SKM-1 (cell line): ENCODE results near the gene KLK11.

Source experiments
- DNase-seq: peaks from one replicate; lab custom pipeline; 2025; ENCODE audit not compliant: unreplicated experiment; lab: John Stamatoyannopoulos, UW

The KLK11 gene

DNA sequence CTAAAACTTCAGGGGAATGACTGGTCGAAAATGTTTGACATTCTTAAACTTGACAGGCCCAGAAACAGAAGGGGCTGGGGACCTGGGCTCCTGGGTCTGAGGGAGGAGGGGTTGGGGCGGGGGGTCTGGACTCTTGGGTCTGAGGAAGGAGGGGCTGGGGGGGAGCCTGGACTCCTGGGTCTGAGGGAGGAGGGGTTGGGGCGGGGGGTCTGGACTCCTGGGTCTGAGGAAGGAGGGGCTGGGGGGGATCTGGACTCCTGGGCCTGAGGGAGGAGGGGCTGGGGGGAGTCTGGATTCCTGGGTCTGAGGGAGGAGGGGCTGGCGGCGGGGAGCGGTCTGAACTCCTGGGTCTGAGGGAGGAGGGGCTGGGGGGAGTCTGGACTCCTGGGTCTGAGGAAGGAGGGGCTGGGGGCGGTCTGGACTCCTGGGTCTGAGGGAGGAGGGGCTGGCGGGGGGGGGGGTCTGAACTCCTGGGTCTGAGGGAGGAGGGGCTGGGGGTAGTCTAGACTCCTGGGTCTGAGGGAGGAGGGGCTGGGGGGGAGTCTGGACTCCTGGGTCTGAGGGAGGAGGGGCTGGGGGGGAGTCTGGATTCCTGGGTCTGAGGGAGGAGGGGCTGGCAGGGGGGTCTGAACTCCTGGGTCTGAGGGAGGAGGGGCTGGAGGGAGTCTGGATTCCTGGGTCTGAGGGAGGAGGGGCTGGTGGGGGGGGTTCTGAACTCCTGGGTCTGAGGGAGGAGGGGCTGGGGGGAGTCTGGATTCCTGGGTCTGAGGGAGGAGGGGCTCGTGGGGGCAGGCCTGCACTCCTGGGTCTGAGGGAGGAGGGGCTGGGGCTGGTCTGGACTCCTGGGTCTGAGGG is 51.5 kb downstream of the KLK11 start:
- DNase-seq, result no peak

GRCh38 chr19:50972795-50973376 is 53.5 kb downstream of the KLK11 start:
- no peak for DNase-seq
